GM12878 (cell line): ENCODE measurements around the gene KCNQ1. TPM values are rescaled to one million over a fixed set of nuclear protein-coding genes. Genes with fewer than 3 reads are reported as not detected.

Experiments used
- ATAC-seq: fragments of 200-7000 bp; cut with Tn5 transposase; 3 replicates; pipeline ENCODE4 v1.9.1; 2020; ENCODE audit warnings: mild to moderate bottlenecking, moderate library complexity
- BruUV-seq: library from RNA; stranded (reverse); fragments of 400-500 nt; replicated peaks from 2 replicates; lab custom pipeline; 2021; lab: Mats Ljungman, UMichigan
- CTCF ChIA-PET: fragments of 300-600 bp; sonication (Branson Sonifier 250); formaldehyde crosslinking; extraction: SDS; loops from one replicate; lab custom pipeline; 2021; ENCODE audit warnings: inconsistent platforms; lab: Yijun Ruan, JAX
- POLR2A ChIA-PET: fragments of 350-600 bp; formaldehyde crosslinking; extraction: SDS; loops from one replicate; lab custom pipeline; 2021; ENCODE audit warnings: inconsistent platforms; lab: Charles Lee
- RAD21 ChIA-PET: fragments of 300-600 bp; sonication (Branson Sonifier 250); formaldehyde crosslinking; loops from one replicate; lab custom pipeline; 2023; ENCODE audit warnings: antibody characterized with exemption; ENCODE audit not compliant: unreplicated experiment; lab: Charles Lee
- SMC1A ChIA-PET: fragments of 300-600 bp; sonication (Branson Sonifier 250); formaldehyde crosslinking; loops from one replicate; lab custom pipeline; 2023; ENCODE audit not compliant: unreplicated experiment, uncharacterized antibody; lab: Charles Lee
- DNase-seq: peaks from one replicate; pipeline ENCODE4 v3.0.0-alpha.2; 2011; ENCODE audit warnings: low read depth, low spot score
- FAIRE-seq: peaks from 3 replicates; lab custom pipeline; 2011; peaks lifted over from hg19 to GRCh38; lab: Jason Lieb, UNC
- H2AFZ ChIP-seq: 2 replicates; pipeline ENCODE4 v1.6.0; 2011; ENCODE audit warnings: low read depth, low read length, control low read depth; ENCODE audit not compliant: control insufficient read depth
- H3K27ac ChIP-seq: 2 replicates; pipeline ENCODE4 v1.5.1; 2011; ENCODE audit warnings: control low read depth; ENCODE audit not compliant: control insufficient read depth, insufficient read depth
- H3K27me3 ChIP-seq, 2 experiments: replicated peaks in 1 of 2; 2 replicates each; pipeline versions ENCODE4 v1.6.0 to v1.6.1; 2011; ENCODE audit warnings: low read length in 1 of 2; ENCODE audit not compliant: control insufficient read depth in 2 of 2, insufficient read depth in 2 of 2
- H3K36me3 ChIP-seq, 2 experiments: 2 replicates each; pipeline ENCODE4 v1.5.1; 2011; ENCODE audit warnings: low read length in 1 of 2; ENCODE audit not compliant: control insufficient read depth in 2 of 2, insufficient read depth in 2 of 2
- H3K4me1 ChIP-seq: 2 replicates; pipeline ENCODE4 v1.6.1; 2011; ENCODE audit warnings: mild to moderate bottlenecking, low read length, moderate library complexity, mixed read lengths; ENCODE audit not compliant: control insufficient read depth, insufficient read depth
- H3K4me2 ChIP-seq: 2 replicates; pipeline ENCODE4 v1.6.0; 2011; ENCODE audit warnings: control low read depth; ENCODE audit not compliant: control insufficient read depth, insufficient read depth
- H3K4me3 ChIP-seq: fragments of 200-600 bp; sonication (generic); 2 replicates; pipeline ENCODE4 v1.5.1; 2016
- H3K79me2 ChIP-seq: 2 replicates; pipeline ENCODE4 v1.6.0; 2011; ENCODE audit warnings: low read length; ENCODE audit not compliant: control insufficient read depth, insufficient read depth
- H3K9ac ChIP-seq: 2 replicates; pipeline ENCODE4 v1.8.0; 2011; ENCODE audit warnings: low read length, control low read depth, mixed read lengths; ENCODE audit not compliant: control insufficient read depth, insufficient read depth
- H3K9me3 ChIP-seq: replicated peaks from 3 replicates; pipeline ENCODE4 v1.5.1; 2011; ENCODE audit warnings: mild to moderate bottlenecking, low read length; ENCODE audit not compliant: control insufficient read depth, insufficient read depth
- H4K20me1 ChIP-seq: 2 replicates; pipeline ENCODE4 v1.6.0; 2011; ENCODE audit not compliant: control insufficient read depth, insufficient read depth
- ASH2L ChIP-seq: fragments of 300-600, 200-600 bp; sonication (generic); IDR thresholded peaks from 2 replicates; pipeline ENCODE4 v1.6.1; 2017; ENCODE audit warnings: low read depth, mild to moderate bottlenecking, borderline replicate concordance
- BCL3 ChIP-seq: IDR thresholded peaks from 2 replicates; pipeline ENCODE4 v1.6.1; 2011; ENCODE audit warnings: borderline replicate concordance, low read depth, mild to moderate bottlenecking, moderate library complexity, low read length; ENCODE audit not compliant: insufficient read depth, poor library complexity, severe bottlenecking
- CREB1 ChIP-seq: IDR thresholded peaks from 2 replicates; pipeline ENCODE4 v1.6.1; 2012; ENCODE audit warnings: low read depth, mild to moderate bottlenecking, inconsistent platforms
- CUX1 ChIP-seq: IDR thresholded peaks from 2 replicates; pipeline ENCODE4 v1.6.1; 2012; ENCODE audit warnings: improper control_type of control experiment, low read depth, low read length; ENCODE audit not compliant: insufficient replicate concordance
- ETV6 ChIP-seq, 2 experiments: fragments of 450-650 bp in 1 of 2; IDR thresholded peaks in 1 of 2; conservative IDR thresholded peaks in 1 of 2; 2 replicates each; pipeline ENCODE4 v1.6.1; 2014; ENCODE audit warnings: antibody characterized with exemption in 1 of 2, borderline replicate concordance in 1 of 2, low read depth in 1 of 2, mild to moderate bottlenecking in 1 of 2, moderate library complexity in 1 of 2
- JUND ChIP-seq: IDR thresholded peaks from 2 replicates; pipeline ENCODE4 v1.6.1; 2012; ENCODE audit warnings: low read depth, mild to moderate bottlenecking, low read length, improper control_type of control experiment, moderate library complexity
- MEF2A ChIP-seq: IDR thresholded peaks from 2 replicates; pipeline ENCODE4 v1.6.1; 2011; ENCODE audit warnings: low read depth, mild to moderate bottlenecking, low read length, moderate library complexity; ENCODE audit not compliant: insufficient read depth
- NR2F1 ChIP-seq: fragments of 450-650 bp; conservative IDR thresholded peaks from 2 replicates; pipeline ENCODE4 v1.6.1; 2017; ENCODE audit warnings: mild to moderate bottlenecking
- RBBP5 ChIP-seq: fragments of 200-600 bp; sonication (generic); conservative IDR thresholded peaks from 2 replicates; pipeline ENCODE4 v1.6.1; 2016
- STAT1 ChIP-seq: fragments of 450-650 bp; conservative IDR thresholded peaks from 2 replicates; pipeline ENCODE4 v1.6.1; 2014; ENCODE audit warnings: antibody characterized with exemption, mild to moderate bottlenecking
- TARDBP ChIP-seq: IDR thresholded peaks from 2 replicates; pipeline ENCODE4 v1.6.1; 2016; ENCODE audit warnings: borderline replicate concordance
- USF2 ChIP-seq: IDR thresholded peaks from 2 replicates; pipeline ENCODE4 v1.6.1; 2011; ENCODE audit warnings: low read depth, low read length, improper control_type of control experiment, borderline replicate concordance
- ZNF274 ChIP-seq: IDR thresholded peaks from one replicate; pipeline ENCODE4 v1.8.0; 2011; ENCODE audit not compliant: insufficient read length, insufficient read depth
- ZZZ3 ChIP-seq: IDR thresholded peaks from 2 replicates; pipeline ENCODE4 v1.6.1; 2011; ENCODE audit warnings: low read depth; ENCODE audit not compliant: control insufficient read depth, insufficient read length
- WGBS: methylation state at CpG from one replicate; pipeline ENCODE4 v1.1.6; 2016; ENCODE audit warnings: low lambda C conversion rate; ENCODE audit not compliant: insufficient replicate concordance, insufficient coverage; ENCODE audit errors: missing lambda C conversion rate; 5-methylcytosine and 5-hydroxymethylcytosine counted together
- in situ Hi-C: fragments of 300-500 bp; cut with MboI; formaldehyde crosslinking; loops from 9 replicates; pipeline ENCODE4 v1.14.3; 2018; ENCODE audit warnings: mixed read lengths
- intact Hi-C: fragments of 100-400 bp; cut with micrococcal nuclease; formaldehyde crosslinking; loops from one replicate; pipeline ENCODE4 v1.14.2; 2022; ENCODE audit not compliant: unreplicated experiment
- polyA plus RNA-seq, 11 experiments: library from polyadenylated mRNA; depleted of rRNA in 4 of 11; unstranded in 6 of 11; stranded (reverse) in 5 of 11; fragments of >200 nt; fragmentation: Nextera tagmentation in 4 of 11; fragmentation: Illumina TruSeq in 1 of 11; extraction: Ambion mirVana in 4 of 11; extraction: Trizol in 1 of 11; gene quantifications; 1 replicate in 1 of 11; 2 replicates in 10 of 11; pipeline versions ENCODE4 v1.2.1 to v1.2.3, GENCODE V29; 2011 to 2016; ENCODE audit warnings: inconsistent platforms in 2 of 11, missing spikeins in 2 of 11, low read depth in 1 of 11
- total RNA-seq, 4 experiments: library from RNA; depleted of rRNA in 3 of 4; stranded (reverse); fragments of >200 nt in 3 of 4; fragmentation: Illumina TruSeq in 1 of 4; extraction: Trizol in 1 of 4; gene quantifications; 2 replicates each; pipeline versions ENCODE4 v1.2.1 to v1.2.3, GENCODE V29; 2013 to 2021

Gene KCNQ1
- total and polyA plus RNA-seq, 10 of the 15 experiments (the other 5 are each of a cell fraction or from before 2014, with no cell fraction given), result 0.03 to 0.15 (median 0.12) TPM; not detected in 7

DNA sequence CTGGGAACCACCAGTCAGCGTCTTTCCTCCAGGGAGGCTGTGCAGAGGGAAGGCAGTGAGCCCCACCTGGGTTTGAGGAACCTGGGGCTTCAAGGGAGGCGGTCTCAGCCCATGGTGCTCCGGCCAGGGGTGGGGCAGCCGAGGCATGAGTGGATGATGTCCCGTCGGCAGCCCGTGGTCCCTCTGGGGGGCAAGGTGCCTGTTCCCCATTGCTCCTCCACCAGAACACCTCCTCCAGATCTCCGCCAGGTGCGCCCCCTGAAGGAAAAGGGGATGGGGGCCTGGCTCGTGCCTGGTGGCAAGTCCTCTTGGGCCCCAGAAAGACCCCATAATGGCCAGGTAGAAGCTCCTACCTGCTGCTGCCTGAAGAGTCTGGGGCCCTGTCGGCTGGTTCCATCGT lies 94.1 kb downstream of the KCNQ1 start:
- H3K27ac ChIP-seq, result no peak overlapping the region
- H3K79me2 ChIP-seq, result no peaks in the 10 kb centered on the region
- DNase-seq, result no peak
- no peak overlapping the region for H2AFZ ChIP-seq
- FAIRE-seq, result no peak
- no peak overlapping the region for H3K4me3 ChIP-seq
- in situ Hi-C loops (no loop called here), intact Hi-C loops (loop anchor here (10.0 kb wide), 1 partner anchor 344 kb away; no protein-coding TSS in a partner anchor)
- ChIA-PET SMC1A (no interaction called here), RAD21 (no interaction called here), CTCF (no interaction called here), POLR2A (no interaction called here)
- H3K4me1 ChIP-seq, result no peaks in the 10 kb centered on the region
- WGBS, result 53% methylated on average over 12 of the region's 12 CpGs
- H3K4me2 ChIP-seq, result no peak overlapping the region
- no peaks in the 10 kb centered on the region for H3K9me3 ChIP-seq
- no peaks in the 10 kb centered on the region for H3K36me3 ChIP-seq
- no TSS peak for BruUV-seq
- no peak for ATAC-seq
- no peak overlapping the region for H3K9ac ChIP-seq
- no peaks in the 10 kb centered on the region for H4K20me1 ChIP-seq
- peaks cover 0 to 1% of the 10 kb centered on the region in 2 experiments; a peak in 1 of 4 replicates for H3K27me3 ChIP-seq
- TF ChIP-seq STAT1, result no peak
- no peak for TF ChIP-seq RBBP5
- TF ChIP-seq CREB1, result no peak
- TF ChIP-seq ZZZ3, result no peak
- TF ChIP-seq MEF2A, result no peak
- TF ChIP-seq ETV6 (conservative IDR thresholded peaks at IDR 0.05 in 1 of 2, IDR thresholded peaks at IDR 0.05 in 1 of 2; ENCODE audit: borderline replicate concordance in 1 of 2, low read depth in 1 of 2), result no peak
- no peak for TF ChIP-seq USF2
- no peak for TF ChIP-seq BCL3
- no peak for TF ChIP-seq JUND
- TF ChIP-seq ZNF274, result no peak
- no peak for TF ChIP-seq TARDBP
- TF ChIP-seq ASH2L, result no peak
- TF ChIP-seq NR2F1, result no peak
- TF ChIP-seq CUX1, result no peak
